HG03378 (cell line): Measurements from ENCODE around the gene CRYL1.

Source experiments
- ATAC-seq: cut with Tn5 transposase; IDR thresholded peaks from one replicate; pipeline ENCODE4 v1.9.1; 2021; ENCODE audit warnings: mild to moderate bottlenecking, moderate library complexity; ENCODE audit not compliant: unreplicated experiment

The CRYL1 gene

DNA sequence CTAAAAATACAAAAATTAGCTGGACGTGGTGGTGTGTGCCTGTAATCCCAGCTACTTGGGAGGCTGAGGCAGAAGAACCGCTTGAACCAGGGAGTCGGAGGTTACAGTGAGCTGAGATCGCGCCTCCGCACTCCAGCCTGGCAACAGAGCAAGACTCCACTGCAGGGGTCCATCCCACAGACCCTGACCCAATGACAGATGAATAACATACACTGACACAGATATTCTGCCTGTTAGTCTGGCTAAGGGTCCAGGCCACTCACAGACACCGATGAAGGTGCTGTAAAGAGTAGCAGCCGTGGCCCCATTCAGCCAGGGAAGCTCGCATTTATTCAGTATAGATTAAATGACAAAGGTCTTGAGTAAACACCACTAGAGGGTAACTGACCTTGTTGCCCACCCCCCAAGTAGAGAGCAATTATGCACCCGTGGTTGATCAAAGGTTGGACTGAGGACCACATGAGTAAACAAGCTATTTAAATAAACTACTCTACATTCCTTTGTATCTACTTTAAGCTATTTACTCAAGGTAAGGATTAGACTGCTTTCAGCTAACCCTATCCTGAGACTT, 8.5 kb upstream of the CRYL1 start:
- no peak for ATAC-seq

DNA sequence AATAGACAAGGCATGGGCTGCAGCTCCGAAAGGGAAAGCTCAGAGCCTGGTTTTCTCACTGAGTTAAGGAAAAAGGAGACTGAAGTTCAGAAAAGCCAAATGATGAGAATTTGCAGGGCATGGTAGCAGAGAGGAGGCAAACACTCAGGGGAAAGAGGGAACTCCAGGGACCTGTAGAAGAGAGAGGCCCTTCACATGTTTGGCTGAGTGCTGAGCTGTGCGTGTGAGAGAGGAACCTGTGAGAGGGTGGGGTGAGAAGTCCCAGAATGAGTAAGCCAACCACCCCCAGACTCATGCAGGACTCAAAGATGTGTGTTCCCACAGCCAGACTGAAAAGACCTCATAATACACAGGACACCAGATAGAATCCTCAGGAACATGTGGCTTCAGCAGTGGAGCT, 2.8 kb upstream of the CRYL1 start:
- no peak for ATAC-seq

DNA sequence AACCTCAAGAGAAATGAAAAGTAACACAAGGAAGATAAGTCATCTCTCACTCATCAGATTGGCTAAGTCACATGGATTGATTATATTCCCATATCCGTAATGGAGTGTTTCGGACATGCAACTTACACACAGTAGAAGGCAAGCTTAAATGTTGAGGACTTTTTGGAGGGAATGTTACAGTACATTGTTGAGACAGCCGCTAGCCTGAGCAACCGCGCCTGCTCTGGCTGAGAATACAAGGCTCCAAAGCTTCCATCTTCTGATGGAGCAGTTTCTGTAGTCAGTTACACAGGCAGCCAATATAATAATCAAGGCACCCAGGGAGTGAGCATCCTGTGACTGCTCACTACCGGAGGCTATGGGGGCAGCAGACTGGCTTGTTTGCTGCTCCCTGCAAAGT, 1.0 kb upstream of the CRYL1 start:
- no peak for ATAC-seq

DNA sequence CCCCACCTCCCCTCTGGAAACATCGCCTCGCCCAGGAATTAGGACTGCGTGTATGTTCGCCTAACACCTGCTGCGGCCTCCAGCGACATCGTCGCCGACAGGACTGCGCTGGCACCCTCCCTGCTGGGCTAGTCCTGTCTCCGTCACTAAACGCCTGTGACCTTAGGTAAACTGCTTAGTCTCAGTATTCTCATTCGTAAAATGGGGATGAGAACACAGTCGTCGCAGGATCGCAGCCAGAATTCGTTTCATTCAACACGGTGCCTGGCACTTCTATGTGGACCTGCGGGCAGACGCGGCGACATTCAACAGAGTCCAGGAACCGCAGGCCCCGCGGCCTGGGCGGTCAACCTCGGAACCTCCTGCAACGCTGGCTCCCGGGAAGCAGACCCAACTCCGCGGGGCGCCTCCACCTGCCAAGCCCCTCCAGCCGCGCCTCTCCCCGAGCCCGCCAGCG, 485 bp downstream of the CRYL1 start:
- ATAC-seq, result peak; percentile 15

DNA sequence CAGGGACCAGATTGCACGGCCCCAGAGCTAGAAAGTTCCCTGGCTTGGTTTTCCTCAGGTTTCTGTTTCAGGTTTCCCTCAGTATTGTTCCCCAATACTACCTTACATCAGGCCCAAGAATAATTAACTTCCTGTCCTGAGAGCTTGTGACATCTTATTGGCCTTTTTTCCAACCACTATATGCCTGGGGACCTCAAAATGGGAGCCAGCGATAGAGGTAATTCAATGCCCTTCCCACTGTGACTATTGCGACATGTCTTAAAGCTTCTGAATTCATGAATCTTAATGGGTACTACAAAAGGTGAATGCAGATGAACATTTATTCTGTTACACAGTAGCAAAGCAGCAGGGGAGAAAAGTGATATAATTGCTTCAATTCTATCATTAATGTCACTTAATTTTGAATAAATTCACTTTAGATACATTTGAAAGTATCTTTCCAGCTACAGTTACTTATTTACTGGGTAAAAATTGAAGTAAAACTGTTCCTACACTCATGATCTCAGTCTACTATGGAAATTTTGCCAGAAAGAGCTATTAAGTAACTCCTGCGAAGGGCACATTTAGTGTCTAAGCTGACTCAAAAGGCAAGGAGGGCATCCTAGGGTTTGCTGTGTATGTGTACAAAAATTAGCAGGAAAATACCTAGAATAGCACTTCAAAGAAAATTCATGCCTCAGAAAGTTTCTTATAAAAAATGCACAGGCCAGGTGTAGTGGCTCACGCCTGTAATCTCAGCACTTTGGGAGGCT, 4.1 kb downstream of the CRYL1 start:
- ATAC-seq, result no peak

DNA sequence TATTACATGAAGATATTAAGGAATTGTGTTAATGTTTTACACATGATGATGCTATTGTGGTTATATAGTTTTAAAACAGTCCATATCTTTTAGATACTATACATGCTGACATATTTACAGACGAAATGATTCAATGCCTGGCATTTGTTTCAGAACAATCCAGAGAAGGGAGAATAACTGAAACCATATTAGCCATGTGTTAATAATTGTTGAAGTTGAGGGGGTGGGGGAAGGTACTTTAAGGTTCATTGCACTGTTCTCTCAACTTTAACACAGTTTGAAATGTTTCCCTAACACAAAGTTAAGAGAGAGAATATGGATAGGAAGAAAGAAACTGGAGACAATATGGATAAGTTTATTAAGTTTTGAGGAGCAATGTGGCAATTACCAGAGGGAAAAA, 5.8 kb downstream of the CRYL1 start:
- no peak for ATAC-seq

DNA sequence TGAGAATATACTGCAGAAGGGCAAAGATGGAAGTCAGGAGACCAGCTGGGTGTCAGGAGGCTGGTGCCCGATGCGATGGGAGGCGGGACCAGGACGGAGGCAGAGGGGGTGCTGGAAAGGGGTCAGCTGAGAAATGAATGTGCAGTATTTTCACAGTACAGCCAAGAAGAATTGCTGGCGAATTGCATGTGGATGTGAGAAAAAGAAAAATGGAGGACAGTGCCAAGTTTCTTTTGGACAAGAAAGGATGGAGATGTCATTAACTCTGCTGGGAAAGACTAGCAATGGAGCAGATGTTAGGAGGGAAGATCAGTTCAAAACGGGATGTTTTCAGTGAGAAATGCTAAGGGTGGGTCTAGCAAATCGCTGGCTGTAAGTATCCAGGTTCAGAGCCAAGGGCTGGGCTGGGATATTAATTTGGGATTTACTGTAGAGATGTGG, 7.0 kb downstream of the CRYL1 start:
- ATAC-seq, result no peak

DNA sequence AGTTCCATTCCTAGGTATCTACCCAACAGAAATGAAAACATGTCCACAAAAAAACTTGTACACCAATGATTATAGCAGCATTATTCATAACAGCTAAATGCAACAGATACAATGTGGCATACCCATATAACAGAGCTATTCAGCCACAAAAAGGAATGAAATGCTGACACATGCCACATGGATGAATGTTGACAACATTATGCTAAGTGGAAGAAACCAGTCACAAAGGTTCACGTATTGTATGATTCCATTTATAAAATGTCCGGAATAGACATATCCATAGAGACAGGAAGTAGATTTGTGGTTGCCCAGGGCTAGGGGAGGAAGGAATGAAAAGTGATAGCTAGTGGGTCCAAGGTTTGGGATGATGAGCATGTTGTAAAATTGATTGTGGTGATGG, 10.8 kb downstream of the CRYL1 start:
- ATAC-seq, result no peak

DNA sequence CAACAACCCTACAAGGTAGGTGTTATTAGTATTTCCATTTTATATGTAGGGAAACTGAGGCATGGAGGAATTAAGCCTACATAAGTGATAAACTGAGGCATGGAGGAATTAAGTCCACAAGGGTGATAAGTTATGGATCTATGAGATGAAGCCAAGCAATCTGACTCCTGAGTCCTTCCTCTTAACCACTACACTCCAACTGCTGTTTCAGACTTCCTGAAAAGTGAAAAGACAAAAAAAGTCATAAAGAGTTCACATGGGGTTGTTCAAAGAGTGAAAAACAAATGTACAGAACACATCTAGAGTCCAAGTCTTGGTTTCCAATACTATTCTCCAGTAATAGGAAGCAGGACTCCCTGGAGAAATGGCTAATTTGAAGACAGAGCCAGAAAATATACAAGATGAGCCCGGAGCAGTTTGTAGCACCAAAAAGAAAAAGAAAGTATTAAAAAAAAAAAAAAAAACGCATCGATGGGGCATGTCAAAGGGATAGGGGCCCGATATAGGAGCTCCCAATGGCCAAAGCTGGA, 12.1 kb downstream of the CRYL1 start:
- no peak for ATAC-seq

DNA sequence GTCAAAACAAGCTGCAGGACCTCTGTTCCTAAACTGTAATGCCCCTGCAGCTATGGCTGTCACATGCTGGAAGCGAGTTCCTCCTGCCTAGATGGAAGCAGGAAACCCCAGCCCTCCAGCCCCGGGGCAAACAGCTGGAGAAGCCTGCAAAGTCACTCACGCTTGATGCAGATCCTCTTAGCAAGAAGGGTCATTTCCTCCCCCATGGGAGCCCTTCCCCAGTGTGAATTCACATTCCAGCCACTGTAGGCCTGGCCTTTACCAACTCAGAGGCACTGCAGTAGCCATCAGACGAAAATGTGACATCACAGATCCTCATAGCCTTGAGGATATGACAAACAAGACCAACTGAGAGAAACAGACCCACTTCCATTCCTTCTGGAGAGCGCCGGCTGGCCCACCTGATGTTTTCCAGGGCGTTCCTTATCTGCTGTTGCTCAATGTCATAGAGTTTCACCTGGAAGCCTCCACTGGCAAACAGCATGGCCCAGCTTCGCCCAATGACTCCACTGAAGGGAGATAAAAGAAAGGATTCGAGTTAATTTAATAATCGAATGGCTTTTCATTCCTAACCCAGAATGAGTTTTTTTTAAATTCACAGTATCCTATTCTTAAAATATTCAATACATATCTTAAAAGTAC, 13.5 kb downstream of the CRYL1 start:
- no peak for ATAC-seq

DNA sequence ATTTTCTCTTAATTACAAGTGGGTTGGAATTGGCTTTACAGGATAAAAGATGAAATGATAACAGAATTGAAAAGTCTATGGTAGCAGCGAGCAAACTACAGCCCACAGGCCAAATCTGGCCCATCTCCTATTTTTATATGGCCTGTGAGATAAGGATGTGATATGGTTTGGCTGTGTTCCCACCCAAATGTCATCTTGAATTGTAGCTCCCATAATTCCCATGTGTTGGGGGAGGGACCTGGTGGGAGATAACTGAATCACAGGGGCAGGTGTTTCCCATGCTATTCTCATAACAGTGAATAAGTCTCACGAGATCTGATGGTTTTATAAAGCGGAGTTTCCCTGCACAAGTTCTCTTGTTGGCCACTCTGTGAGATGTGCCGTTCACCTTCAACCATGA, 19.0 kb downstream of the CRYL1 start:
- ATAC-seq, result no peak

DNA sequence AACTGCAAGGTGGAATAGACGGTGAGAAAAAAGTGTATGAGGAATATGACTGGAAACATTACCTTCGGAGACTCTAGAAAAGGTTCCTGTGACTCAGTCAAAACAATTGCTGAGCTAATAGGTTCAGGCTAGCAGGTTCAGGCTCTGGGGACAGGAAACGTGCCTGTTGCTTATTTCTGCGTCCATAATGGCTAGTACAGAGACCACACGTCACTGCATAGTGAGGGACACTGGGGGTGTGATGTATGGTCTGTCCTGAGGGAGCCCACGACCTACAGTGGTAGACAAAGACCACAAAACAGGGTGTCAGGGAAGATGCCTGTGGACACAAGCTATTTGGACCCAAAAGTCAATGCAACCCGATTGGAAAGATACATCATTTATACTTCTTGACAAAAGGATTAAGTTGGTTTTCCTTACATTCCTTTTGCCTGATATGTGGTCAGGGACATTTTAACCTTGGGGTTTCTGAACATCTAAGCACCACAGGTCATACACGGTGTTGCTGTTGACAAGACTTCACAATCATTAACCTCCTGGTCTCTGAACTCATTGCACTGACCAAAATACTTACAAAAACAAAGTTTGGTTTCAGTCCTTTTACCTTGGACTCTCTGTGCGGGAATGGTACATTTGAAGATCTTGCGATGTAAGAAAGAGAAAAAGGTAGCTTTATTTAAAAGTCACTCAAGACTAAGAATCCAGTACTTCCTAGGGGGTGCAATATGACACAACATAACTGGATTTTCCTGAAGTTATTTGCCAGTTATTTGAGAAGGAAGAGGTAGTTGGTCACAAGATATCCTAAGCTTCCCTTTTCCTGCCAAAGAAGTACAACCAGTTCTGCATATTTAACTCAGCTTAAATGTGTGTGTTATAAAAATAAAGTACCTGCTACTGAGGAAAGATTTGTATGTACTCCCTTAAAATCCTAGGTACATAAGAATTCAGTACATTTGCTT, 20.0 kb downstream of the CRYL1 start:
- ATAC-seq, result no peak

DNA sequence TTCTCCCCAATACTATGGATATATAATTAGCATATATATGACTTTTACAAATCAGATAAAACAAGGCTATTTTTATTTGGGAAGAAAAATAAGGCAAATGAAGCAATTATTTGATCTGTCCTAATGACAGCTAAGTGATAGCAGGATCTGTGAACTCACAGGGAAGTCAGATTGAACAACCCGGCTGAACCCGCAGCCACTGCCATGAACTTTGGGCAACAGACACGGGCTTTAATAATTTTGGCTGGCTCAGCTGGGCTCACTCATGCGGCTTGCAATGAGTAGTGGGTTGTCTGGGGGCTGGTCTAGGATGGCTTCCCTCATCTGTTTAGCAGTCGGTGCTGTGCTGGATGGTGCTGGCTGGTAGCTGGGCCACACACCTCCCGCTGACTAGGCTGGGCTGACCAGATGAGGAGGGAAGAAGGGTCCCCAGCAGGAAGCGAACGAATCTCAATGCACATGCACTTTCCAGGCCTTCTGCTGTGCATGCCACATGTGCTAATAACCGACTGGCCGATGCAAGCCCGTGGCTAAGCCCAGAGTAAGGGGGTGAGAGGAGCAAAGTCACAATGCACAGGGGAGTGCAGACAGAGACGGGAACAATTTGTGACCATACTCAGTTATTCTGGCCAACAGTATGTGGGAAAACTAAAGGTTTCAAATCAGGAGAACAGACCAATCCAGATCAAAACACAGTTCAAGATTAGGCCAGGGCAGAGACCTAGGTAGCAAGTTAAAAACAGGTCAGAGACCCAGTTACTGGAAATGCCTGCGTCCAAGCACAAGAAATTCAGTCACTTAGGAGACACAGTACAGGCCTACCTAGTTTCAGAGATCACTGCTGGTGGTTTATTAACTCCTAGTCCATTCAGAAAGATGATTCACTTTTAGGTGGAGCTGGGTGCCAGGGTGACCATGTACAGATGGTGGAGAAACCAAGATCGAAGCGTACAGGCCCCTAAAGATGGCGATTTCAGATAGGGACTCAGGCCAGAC, 22.3 kb downstream of the CRYL1 start:
- ATAC-seq, result no peak

DNA sequence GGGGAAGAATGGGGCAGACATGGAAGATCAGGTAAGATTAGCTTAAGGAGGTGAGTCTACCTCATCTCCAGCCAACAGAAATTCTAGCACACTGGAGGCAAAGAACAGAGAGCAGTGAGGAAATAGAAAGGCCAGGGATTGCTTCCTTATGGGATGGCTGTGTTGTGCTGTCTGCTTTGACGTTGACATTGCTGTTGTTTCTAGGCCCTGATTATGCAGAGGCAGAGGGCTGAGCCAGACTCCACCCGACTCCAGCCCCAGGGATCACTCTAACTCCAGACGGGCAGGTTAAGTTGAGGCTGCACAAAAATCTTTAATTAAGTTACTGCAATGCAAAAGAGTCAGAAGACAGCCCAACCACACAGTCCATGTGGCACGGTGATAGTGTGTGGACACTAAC, 24.1 kb downstream of the CRYL1 start:
- no peak for ATAC-seq

DNA sequence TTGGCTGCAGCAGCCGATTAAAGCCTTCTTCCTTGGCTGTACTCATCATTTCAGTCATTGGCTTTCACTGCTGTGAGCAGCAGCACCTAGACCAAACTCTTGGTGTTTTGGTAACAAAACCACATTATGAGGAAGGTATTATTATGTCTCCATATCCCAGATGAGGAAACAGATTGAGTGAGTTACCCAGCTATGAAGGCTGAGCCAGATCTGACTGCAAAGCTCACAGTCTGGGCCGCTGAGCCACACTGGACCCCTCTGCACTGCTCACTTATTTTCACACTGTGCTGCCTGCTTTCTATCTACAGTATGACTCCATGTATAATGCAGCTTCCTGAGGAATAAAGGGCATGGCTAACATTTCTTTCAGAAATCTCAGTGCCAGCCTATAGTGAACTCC, 24.5 kb downstream of the CRYL1 start:
- ATAC-seq, result no peak

DNA sequence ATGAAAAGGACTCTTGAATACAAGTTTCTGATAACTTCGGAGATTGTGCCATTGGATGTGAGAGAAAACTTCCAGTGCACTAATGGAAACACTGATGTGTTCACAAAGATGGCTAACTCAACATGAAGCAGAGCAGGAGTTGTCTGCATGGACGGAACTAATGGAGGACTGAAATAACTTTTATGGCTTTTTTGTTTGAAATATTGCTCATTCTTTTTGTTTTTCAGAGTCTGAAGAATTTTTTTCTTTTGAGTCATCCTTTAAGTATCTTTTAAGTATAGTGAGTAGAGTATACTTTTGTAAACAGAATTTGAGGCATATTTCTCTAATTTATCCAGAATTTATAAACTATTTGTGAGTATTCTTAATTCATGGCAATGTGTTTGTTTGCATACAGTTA, 25.7 kb downstream of the CRYL1 start:
- ATAC-seq, result no peak

DNA sequence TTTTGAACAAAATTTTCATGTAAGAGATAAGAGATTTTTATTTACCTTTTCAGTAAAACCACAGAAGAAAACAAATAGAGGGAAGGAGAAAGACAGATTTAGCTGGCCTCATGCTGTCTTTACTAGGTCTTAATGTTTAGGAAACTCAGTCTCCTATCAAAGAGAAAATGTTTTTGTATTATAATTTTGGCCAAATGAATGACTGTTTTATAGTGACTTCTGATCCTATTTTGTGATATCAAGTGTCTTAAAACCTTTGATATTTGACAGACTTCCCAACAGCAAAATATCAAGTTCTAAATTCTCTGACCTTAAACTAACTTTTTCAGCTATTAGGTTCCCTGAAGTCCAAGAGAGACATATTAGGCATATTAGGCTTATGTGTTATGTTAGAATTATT, 27.0 kb downstream of the CRYL1 start:
- ATAC-seq, result no peak

DNA sequence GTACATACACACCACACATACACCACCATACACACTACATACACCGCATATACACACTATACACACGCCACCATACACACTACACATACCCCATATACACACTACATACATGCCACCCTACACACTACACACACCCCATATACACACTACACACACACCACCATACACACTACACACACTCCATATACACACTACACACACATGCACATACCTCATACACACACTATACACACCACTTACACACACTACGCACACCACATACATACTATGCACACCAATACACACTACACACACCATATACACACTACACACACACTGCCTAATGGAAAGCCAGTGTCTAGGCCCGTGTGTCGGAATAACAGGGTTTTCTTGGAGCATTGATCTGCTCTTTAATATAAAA, 27.5 kb downstream of the CRYL1 start:
- ATAC-seq, result no peak

DNA sequence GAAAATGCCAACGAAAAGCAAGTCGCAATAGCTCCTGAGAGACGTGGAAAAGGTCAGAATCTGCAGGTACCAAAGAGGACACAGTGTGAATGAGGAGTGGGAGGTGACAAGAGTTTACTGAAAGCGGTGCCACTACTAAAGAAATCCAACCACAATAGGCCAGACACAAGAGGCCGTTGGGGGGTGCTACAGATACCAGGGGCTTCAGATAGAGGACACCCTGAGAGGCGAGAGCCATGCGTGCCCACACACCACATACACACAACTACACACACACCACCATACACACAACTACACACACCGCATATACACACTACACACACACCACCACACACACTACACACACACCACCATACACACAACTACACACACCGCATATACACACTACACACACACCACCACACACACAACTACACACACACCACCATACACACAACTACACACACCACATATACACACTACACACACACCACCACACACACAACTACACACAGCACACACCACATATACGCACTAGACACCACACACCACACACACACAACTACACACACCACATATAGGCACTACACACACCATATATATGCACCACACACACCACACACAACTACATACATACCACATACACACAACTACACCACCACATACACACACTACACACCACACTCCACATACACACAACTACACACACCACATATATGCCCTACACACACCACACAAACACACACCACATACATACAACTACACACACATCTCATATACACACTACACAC, 28.5 kb downstream of the CRYL1 start:
- no peak for ATAC-seq
